Heart left ventricle (tissue), 13 donors: ENCODE results near the gene TMPRSS5.

Experiments used
- POLR2A ChIP-seq, 2 donors: fragments of 450-650 bp; IDR thresholded peaks; one replicate each; pipeline ENCODE4 v1.6.1; 2017; ENCODE audit warnings: antibody characterized with exemption in 2 of 2, mild to moderate bottlenecking in 2 of 2, moderate library complexity in 2 of 2
- TF ChIP-seq, protein P1 (sequence below), 12 donors: fragments of 200-600 bp; sonication (generic) in 4 of 12; IDR thresholded peaks; one replicate each; pipeline versions ENCODE4 v1.5.0 to v1.8.0; 2018 to 2022; ENCODE audit warnings: antibody characterized with exemption in 12 of 12, mild to moderate bottlenecking in 5 of 12
- donor health status: ischemic (EF 13 %, LVEDD 7.1; RV severe dilation, severe dysfunction).
- donor health status: DM: no; HTN: yes; CAD: no.
- donor health status: DM: no; HTN: no; CAD: no.
- donor health status: ischemic (EF 25% LVEDD 6.9; RV normal size, moderate dysfunction).
- donor health status: ischemic (EF 25% LVEDD 5.7; RV mildly dilated, moderate dysfunction).
- donor health status: ischemic (EF 35%, LVEDD 5.7; RV mildly dilated, moderate dysfunction).
- donor health status: nonischemic (EF 11% LVEDD 7.7; RV severe dilation, severe dysfunction).
- donor health status: DM: yes; HTN: yes; CAD: no.
- donor health status: PGD.
- donor health status: ischemic (EF 29% LVEDD 5.4; RV normal size, mild dysfunction).
- donor health status: nonischemic (EF 23%, LVEDD 6.1; RV moderate dilation, normal function).

GRCh38 chr11:113697756-113698407, 8.2 kb downstream of the TMPRSS5 start:
- TF ChIP-seq, protein P1, sequence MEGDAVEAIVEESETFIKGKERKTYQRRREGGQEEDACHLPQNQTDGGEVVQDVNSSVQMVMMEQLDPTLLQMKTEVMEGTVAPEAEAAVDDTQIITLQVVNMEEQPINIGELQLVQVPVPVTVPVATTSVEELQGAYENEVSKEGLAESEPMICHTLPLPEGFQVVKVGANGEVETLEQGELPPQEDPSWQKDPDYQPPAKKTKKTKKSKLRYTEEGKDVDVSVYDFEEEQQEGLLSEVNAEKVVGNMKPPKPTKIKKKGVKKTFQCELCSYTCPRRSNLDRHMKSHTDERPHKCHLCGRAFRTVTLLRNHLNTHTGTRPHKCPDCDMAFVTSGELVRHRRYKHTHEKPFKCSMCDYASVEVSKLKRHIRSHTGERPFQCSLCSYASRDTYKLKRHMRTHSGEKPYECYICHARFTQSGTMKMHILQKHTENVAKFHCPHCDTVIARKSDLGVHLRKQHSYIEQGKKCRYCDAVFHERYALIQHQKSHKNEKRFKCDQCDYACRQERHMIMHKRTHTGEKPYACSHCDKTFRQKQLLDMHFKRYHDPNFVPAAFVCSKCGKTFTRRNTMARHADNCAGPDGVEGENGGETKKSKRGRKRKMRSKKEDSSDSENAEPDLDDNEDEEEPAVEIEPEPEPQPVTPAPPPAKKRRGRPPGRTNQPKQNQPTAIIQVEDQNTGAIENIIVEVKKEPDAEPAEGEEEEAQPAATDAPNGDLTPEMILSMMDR (IDR thresholded peaks at IDR 0.05): no peak
- TF ChIP-seq POLR2A (IDR thresholded peaks at IDR 0.05): no peak
